DMS53 treated with DMSO at 0.1 percent for 48 hours (cell line): ENCODE data around the gene NDUFB7.
"Not testable (repeated sequence)": the region's sequence is repeated elsewhere in the genome, so short reads cannot be mapped to it uniquely, and the experiment has no call there.

Experiments used
- DNase-seq: peaks from one replicate; lab custom pipeline; 2025; ENCODE audit not compliant: unreplicated experiment; lab: John Stamatoyannopoulos, UW

The NDUFB7 gene

DNA sequence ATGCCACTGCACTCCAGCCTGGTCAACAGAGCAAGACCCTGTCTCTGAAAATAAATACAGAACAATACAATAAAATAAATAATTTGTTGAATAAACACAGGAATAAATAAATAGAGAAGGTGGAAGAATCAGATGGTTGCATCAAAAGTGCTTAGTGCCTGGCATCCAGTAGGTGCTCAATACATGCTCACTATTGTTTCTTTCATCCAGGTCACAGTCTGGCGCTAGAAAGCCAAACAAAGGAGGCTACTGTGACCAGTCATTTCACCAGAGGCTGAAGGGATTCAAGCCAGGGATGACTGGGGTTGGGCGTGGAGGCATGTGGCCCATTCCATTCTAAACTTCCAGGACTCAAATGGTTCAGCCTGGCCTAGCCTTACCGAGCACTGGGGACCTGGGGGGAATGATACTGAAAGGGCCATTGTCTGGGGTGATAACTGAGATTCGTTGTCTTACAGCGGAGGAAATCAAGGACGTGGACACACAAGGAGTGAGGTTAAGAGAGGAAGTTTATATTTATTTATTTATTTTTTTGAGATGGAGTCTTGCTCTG is 3.6 kb upstream of the NDUFB7 start:
- no peak for DNase-seq

DNA sequence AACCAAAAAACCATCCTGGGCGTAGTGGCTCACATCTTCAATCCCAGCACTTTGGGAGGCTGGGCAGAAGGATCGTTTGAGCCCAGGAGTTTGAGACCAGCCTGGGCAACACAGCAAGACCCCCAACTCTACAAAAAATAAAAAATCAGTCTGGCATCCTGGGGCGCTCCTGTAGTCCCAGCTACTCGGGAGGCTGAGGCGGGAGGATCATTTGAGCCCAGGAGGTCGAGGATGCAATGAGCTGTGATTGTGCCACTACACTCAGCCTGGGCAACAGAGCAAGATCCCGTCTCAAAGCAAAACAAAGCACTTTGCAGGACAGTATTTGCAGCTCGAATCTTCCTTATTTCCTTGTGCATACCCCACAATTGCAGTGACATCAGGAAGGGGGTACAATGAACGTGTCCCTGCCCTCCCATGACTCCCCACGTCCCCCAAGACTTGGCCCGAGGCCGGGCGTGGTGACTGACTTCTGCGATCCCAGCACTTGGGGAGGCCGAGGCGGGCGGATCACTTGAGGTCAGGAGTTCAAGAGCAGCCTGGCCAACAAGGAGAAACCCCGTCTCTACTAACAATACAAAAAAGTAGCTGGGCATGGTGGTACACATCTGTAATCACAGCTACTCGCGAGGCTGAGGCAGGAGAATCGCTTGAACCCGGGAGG is 870 bp downstream of the NDUFB7 start:
- DNase-seq, result no peak

DNA sequence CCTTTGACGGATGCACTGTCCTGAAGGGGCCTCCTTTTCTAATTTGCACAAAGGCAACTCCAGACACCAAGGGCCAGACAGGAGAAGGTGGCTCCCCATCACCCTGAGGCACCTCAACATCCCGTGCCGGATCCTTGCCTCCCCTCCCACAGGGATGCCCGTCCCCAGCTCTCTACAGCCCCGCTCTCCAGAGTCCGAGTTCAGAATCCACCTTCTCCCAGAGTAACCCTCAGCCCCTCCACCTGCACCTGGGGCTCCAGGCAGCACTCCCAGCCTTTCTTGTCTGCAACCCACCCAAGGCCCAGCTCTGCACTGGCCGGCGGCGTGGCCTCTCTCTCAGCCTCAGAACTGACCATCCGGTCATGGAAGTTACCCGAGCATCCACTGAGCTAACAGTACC is 4.8 kb downstream of the NDUFB7 start:
- no peak for DNase-seq

GRCh38 chr19:14566712-14567077 is 5.2 kb downstream of the NDUFB7 start:
- DNase-seq, result no peak

DNA sequence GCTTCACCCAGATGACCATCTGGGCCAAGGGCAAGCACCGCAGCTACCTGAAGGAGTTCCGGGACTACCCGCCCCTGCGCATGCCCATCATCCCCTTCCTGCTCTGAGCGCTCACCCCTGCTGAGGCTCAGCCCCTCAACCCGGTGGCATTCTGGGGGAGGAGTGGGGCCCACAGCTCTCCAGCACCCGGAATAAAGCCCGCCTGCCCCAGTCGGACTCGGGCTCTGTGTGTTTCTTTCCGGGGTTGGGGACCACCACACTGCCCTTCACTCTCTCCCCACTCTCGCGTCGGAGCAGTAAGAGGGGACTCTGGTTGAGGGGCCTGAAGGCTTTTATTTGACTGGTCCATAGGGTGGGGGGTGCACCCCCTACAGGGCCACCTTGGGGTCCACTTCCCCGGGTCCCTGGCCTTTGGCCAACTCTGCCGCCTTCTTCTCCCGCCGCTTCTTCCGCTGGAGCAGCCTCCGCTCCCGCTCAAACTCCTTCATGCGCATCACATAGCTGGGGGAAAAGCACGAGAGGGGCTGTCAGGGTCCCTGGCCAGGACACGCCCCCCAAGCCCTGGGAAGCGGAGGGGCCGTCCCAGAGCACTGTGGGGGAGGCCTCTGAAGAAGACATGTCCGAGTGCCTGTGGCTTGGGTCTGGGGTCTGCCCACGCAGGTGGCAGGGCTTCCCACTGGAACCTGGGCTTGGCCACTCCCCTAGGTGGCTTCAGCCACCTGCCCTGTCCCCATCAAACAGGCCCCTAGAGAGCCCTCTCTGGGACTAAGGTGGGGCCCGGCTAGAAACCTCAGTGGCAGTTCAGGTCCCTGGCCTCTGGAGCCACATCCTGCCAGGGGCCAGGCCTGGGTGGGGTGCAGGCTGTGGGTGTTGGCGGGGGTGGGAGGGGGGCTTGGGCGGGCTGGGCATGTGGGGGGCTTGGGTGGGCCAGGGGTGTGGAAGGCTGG is 5.8 kb downstream of the NDUFB7 start:
- no peak for DNase-seq

DNA sequence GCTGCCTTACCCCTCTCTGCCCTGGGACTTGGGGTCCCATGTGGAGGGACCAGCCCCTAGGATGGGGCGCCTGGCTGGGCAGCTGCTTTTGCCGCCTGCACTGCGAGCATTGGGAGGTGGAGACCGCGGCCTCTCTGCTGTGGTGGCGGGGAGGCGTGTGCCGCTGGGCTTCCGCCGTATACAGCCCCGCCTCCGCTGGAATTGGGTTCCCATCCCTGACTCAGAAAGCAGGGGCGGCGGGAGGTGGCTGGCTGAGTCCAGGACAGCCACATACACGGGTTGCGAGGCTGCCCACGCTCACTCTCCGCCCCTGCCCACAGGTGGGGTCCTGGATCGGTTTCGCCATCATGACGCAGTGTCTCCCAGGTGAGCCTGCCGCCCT is 6.6 kb downstream of the NDUFB7 start:
- DNase-seq, result no peak

DNA sequence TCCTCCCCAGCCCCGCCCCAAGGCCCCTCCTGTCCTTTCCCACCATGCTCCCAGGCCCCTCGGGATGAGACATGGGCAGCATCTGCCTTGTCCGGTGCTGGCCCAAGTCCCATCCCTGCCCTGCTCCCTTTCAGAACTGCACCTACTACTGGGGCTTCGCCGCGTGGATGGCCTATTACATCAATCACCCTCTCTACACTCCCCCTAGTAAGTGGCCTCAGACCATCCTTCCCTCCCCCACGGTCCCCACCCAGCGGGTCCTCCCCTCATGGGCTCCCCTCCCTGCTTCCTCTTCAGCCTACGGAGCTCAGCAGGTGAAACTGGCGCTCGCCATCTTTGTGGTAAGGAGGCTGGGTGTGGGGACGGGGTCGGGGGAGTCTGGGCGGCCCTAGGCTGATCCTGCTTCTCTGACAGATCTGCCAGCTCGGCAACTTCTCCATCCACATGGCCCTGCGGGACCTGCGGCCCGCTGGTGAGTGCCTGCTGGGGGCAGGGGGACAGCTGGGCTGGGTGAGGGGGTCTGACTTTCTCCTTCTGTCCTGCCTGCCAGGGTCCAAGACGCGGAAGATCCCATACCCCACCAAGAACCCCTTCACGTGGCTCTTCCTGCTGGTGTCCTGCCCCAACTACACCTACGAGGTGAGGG is 7.1 kb downstream of the NDUFB7 start:
- not testable (repeated sequence) for DNase-seq

GRCh38 chr19:14563989-14564651 is 7.7 kb downstream of the NDUFB7 start:
- DNase-seq, result no peak

DNA sequence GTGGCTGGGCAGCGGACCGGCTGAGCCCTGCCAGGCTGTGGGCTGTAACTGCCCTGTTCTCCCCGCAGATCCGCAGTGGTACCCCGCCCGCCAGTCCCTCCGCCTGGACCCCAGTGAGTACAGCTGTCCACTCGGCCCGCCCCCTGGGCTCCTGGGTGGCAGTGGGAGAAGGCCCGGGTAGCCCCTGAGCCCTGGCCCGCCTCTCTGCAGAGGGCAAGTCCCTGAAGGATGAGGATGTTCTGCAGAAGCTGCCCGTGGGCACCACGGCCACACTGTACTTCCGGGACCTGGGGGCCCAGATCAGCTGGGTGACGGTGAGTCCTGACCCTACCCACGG is 8.3 kb downstream of the NDUFB7 start:
- DNase-seq, result no peak

- DNase-seq, result no peak
Measured at GRCh38 chr19:14562660-14563589, 8.9 kb downstream of the NDUFB7 start.

- DNase-seq, result no peak
Measured at GRCh38 chr19:14561847-14562351, 10.0 kb downstream of the NDUFB7 start.

DNA sequence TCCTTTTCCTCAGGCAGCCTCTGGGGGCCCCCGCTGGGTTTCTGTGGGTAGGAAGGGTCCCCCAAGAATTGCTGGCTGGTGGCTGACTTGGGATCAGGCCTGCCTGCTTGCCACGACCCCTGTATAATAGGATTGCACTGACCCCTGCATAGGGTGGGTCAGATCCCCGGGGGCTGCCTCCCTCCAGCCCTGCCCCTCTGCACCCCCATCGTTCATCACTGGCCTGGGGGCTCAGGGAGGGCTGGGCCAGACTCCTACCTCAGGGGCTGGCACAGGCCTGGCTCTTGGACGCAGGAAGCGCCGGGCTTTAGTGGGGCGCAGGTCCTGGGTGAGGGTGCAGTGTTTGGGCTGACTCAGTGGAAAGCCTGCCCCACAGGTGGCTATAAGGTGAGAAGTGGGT is 10.6 kb downstream of the NDUFB7 start:
- DNase-seq, result no peak

GRCh38 chr19:14560776-14561108 is 11.1 kb downstream of the NDUFB7 start:
- DNase-seq, result no peak

GRCh38 chr19:14559916-14560775 is 11.7 kb downstream of the NDUFB7 start:
- no peak for DNase-seq

GRCh38 chr19:14558370-14559066 is 13.3 kb downstream of the NDUFB7 start:
- DNase-seq, result no peak

- peak; percentile 15 for DNase-seq
Measured at GRCh38 chr19:14556662-14557188, 15.1 kb downstream of the NDUFB7 start.

GRCh38 chr19:14555918-14556661 is 15.8 kb downstream of the NDUFB7 start:
- DNase-seq, result no peak

GRCh38 chr19:14554382-14554812 is 17.5 kb downstream of the NDUFB7 start:
- no peak for DNase-seq
